ENCODE data around the gene SLC23A1. TPM values are rescaled to one million over a fixed set of nuclear protein-coding genes. Genes with fewer than 3 reads are reported as not detected.

Gene SLC23A1
- total RNA-seq, 1 donor from 2014 or later = not detected

DNA sequence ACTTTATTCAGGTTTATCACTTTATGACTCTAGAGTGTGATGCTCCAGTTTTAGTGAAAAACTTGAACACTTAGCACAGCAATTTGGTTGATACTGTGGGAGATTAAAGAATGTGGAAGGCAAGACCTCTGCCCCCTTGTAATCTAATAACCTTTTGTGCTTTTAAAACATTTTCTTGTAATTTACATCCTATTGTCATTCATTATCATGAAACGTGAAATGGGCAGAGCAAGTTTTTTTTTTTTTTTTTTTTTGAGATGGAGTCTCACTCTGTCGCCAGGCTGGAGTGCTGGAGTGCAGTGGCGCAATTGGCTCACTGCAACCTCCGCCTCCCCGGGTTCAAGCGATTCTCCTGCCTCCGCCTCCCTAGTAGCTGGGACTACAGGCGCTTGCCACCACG lies 39.6 kb downstream of the SLC23A1 start:
- no peak for DNase-seq (ENCODE audit: low spot score)

DNA sequence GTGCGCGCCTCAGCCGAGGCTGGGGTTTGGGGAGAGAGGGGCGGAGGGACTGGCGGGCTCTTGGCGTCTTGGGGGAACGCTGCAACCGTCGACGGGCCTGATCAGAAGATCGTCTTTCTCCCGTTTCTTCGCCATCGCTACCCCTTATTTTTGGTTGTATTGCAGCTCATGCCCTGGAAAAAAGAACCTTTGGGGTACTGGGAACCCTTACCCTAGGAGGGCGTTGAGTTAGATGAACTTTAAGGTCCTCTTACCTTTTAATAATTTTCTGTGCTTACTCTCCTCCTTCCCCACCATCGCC lies 40.7 kb downstream of the SLC23A1 start:
- no peak for DNase-seq (ENCODE audit: low spot score)
- intact Hi-C loops (cut with DNase I) = loop anchor here (5.0 kb wide), 1 partner anchor 50 kb away; no protein-coding TSS in a partner anchor

More for the DNA sequence above, 39.6 kb downstream of the SLC23A1 start:
- intact Hi-C loops (cut with DNase I) = loop anchor here (5.0 kb wide), 1 partner anchor 49 kb away; no protein-coding TSS in a partner anchor

DNA sequence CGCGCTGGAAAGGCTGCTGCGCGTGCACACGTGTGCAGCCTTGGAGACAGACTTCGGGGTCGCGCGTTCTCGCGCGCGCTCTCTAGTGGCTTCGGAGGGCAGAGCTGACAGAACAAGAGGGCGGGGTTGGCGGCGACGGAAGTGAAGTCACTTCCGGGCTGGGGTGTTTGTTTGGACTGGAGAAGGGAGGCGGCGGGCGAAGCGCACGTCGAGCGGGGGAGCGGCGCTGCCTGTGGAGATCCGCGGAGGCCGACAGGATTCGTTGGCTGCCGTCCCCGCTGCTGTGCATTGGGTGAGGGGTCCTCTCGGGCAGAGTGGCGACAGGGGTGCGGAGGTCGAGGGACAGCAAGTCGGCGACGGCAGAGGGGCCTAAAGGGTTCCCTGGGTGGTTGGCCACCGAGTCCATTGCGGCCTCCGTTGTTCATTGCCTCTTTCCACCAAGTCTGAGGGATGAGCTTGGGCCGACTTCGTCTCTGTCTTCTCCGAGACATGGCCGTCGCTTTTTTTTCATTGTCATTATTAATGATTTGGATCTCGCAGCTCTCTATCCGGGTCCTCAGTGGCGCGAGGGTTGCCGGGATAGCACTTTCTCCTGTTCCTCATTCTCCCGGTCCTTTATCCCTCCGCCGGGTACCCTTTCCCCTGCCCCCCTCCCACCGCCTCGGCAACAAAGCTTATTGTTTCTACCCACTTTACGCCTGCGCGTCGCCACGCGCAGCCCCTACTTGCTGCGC lies 41.2 kb downstream of the SLC23A1 start, which contains the start of gene PAIP2:
Gene PAIP2, plus strand, starts transcription at position 166 of the 734 bp plus-strand sequence. CDS start 21,931 bp downstream, outside the sequence.
- intact Hi-C loops (cut with DNase I) = loop anchor here (2.0 to 5.0 kb wide), 2 partner anchors 49 to 50 kb away; partner anchors contain the start of gene MATR3
- DNase-seq (ENCODE audit: low spot score) = peak; percentile 99

GRCh38 chr5:139341187-139341688 lies 41.9 kb downstream of the SLC23A1 start:
- no peak for DNase-seq (ENCODE audit: low spot score)
- intact Hi-C loops (cut with DNase I) = loop anchor here (2.0 to 5.0 kb wide), 2 partner anchors 48 to 51 kb away; partner anchors contain the start of gene MATR3

DNA sequence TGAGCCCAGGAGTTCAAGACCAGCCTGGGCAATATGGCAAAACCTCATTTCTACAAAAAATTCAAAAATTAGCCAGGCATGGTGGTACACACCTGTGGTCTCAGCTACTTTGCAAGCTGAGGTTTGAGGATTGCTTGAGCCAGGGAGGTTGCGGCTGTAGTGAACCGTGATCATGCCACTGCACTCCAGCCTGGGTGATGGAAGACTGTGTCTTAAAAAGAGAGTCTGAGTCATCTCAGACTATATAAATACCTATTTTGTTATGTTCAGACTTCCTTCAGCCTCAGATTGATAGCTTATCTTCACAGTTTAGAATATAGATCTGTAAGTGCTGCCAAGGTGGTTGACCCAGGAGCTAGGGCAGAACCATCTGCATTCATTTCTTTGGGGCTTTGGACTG lies 43.0 kb downstream of the SLC23A1 start:
- no peak for DNase-seq (ENCODE audit: low spot score)
- intact Hi-C loops (cut with DNase I) = loop anchor here (2.0 to 5.0 kb wide), 2 partner anchors 47 to 52 kb away; partner anchors contain the start of gene MATR3

- intact Hi-C loops (cut with DNase I) = no loop called here
These were observed 47.3 kb downstream of the SLC23A1 start for GRCh38 chr5:139335811-139336210.

More at GRCh38 chr5:139335811-139336210, 47.3 kb downstream of the SLC23A1 start:
- no peak for DNase-seq (ENCODE audit: low spot score)

Other genes starting within 250 kb of the SLC23A1 start
- 43.1 TPM for gene SIL1, start 184.9 kb downstream of the SLC23A1 start, total RNA-seq
- 170 TPM for gene MATR3, start 89.6 kb downstream of the SLC23A1 start, total RNA-seq
- 133 TPM for gene PAIP2, start 41.4 kb downstream of the SLC23A1 start, total RNA-seq
- gene MZB1, start 6.6 kb upstream of the SLC23A1 start, total RNA-seq = 0.51 TPM
- gene PROB1, start 11.8 kb upstream of the SLC23A1 start, total RNA-seq = 34.7 TPM
- 12.4 TPM for gene SPATA24, start 20.8 kb upstream of the SLC23A1 start, total RNA-seq
- gene DNAJC18, start 56.2 kb upstream of the SLC23A1 start, total RNA-seq = 20.3 TPM
- gene ECSCR, start 79.4 kb upstream of the SLC23A1 start, total RNA-seq = 20.1 TPM
- gene SMIM33, start 87.7 kb upstream of the SLC23A1 start, total RNA-seq = not detected
- 85.3 TPM for gene STING1, start 99.5 kb upstream of the SLC23A1 start, total RNA-seq
- gene UBE2D2, start 178.0 kb upstream of the SLC23A1 start, total RNA-seq = 124 TPM